GM23338 (cell line): Measurements from ENCODE around the gene SDHA.

Experiments
- CREB1 ChIP-seq: fragments of 250-450 bp; sonication (Bioruptor Pico); IDR thresholded peaks from 2 replicates; pipeline ENCODE4 v1.5.0; 2020; ENCODE audit warnings: low read depth, mild to moderate bottlenecking, moderate library complexity
- CTCF ChIP-seq, 2 experiments: fragments of 200-600 bp in 1 of 2; sonication (generic) in 1 of 2; conservative IDR thresholded peaks; 2 replicates each; pipeline versions ENCODE4 v1.5.1 to v1.6.1; 2016 to 2017; ENCODE audit warnings: antibody characterized with exemption in 2 of 2, low read depth in 2 of 2, mild to moderate bottlenecking in 2 of 2, moderate library complexity in 1 of 2
- EZH2 ChIP-seq: fragments of 200-600 bp; sonication (generic); IDR thresholded peaks from one replicate; pipeline ENCODE4 v1.8.0; 2017; ENCODE audit warnings: antibody characterized with exemption, mild to moderate bottlenecking, low read depth; ENCODE audit not compliant: unreplicated experiment
- EZH2phosphoT487 ChIP-seq: fragments of 200-600 bp; sonication (generic); IDR thresholded peaks from one replicate; pipeline ENCODE4 v1.8.1; 2018; ENCODE audit warnings: antibody characterized with exemption; ENCODE audit not compliant: unreplicated experiment

GRCh38 chr5:206406-206805 lies 11.7 kb upstream of the SDHA start:
- no peak for TF ChIP-seq EZH2
- TF ChIP-seq CTCF (conservative IDR thresholded peaks at IDR 0.05; ENCODE audit: low read depth in 2 of 2): no peak
- no peak for TF ChIP-seq EZH2phosphoT487
- TF ChIP-seq CREB1 (CRISPR knock-in tag): no peak
